ENCODE results near the gene LETM1.

GRCh38 chr4:1854752-1855151 lies 1.2 kb downstream of the LETM1 start:
- TF ChIP-seq, protein P1, sequence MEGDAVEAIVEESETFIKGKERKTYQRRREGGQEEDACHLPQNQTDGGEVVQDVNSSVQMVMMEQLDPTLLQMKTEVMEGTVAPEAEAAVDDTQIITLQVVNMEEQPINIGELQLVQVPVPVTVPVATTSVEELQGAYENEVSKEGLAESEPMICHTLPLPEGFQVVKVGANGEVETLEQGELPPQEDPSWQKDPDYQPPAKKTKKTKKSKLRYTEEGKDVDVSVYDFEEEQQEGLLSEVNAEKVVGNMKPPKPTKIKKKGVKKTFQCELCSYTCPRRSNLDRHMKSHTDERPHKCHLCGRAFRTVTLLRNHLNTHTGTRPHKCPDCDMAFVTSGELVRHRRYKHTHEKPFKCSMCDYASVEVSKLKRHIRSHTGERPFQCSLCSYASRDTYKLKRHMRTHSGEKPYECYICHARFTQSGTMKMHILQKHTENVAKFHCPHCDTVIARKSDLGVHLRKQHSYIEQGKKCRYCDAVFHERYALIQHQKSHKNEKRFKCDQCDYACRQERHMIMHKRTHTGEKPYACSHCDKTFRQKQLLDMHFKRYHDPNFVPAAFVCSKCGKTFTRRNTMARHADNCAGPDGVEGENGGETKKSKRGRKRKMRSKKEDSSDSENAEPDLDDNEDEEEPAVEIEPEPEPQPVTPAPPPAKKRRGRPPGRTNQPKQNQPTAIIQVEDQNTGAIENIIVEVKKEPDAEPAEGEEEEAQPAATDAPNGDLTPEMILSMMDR (IDR thresholded peaks at IDR 0.05): no peak
- no peak for TF ChIP-seq POLR2A (IDR thresholded peaks at IDR 0.05)

All from stomach (tissue), 4 donors.